Fibroblast of skin of right biceps (primary cell): ENCODE measurements around the gene PTPRT.
"Not testable (repeated sequence)": the region's sequence is repeated elsewhere in the genome, so short reads cannot be mapped to it uniquely, and the experiment has no call there.

Experiments
- DNase-seq: peaks from one replicate; pipeline ENCODE4 v3.0.0-alpha.2; 2013

PTPRT gene

DNA sequence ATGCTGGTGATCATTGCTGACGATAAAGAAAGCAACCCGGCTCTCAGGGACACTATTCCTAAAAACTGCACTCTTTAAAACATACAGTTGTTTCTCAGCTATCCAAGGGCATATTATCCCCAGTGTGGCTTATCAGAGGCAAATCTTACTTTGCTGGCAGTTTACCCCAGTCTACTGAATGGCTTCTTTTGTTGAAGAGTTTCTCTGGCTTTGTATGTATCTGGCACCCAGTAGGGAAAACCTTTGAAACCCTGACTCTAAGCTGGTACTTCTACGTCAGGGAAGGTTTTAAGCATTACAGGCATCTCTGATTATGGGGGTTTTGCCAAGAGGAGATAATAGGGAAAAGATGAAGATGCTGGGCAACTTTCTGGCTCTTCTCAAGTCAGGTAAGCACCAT is 933.9 kb downstream of the PTPRT start:
- no peak for DNase-seq

DNA sequence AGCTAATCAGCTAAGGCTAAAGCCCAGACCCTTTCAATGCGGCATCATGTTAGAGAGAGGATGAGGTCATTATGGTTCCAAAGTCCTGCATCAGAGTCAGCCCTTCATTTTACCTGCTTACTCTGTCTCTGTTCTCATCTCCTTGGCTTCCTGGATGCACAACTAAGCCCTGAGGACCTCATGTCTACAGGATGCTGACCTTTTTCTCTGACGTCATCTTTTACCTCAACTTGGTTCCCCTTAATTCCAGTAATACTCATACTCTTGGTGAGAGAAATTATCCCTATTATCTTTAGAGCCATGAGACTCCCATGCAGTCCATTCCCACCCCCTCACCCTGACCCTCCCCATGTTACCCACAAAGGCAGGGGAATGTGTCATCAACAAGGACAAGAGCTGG is 935.0 kb downstream of the PTPRT start:
- no peak for DNase-seq

DNA sequence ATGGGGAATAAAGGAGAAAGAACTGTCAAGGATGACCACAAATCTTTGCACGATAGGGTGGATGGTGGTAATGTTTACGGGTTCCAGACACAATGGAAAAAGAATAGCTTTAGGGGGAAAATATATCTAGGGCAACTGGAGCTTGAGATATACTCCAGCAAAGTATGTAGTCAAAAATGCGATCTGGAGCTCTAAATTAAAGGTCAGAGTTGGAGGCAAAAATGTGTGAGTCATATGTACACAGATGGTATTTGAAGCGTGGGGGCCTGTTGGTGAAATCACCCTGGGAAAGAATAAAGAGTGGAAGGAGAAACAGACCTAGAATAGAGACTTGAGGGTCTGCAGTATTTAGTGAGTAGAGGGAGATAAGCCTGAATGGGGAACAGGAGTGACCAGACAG is 937.6 kb downstream of the PTPRT start:
- no peak for DNase-seq

DNA sequence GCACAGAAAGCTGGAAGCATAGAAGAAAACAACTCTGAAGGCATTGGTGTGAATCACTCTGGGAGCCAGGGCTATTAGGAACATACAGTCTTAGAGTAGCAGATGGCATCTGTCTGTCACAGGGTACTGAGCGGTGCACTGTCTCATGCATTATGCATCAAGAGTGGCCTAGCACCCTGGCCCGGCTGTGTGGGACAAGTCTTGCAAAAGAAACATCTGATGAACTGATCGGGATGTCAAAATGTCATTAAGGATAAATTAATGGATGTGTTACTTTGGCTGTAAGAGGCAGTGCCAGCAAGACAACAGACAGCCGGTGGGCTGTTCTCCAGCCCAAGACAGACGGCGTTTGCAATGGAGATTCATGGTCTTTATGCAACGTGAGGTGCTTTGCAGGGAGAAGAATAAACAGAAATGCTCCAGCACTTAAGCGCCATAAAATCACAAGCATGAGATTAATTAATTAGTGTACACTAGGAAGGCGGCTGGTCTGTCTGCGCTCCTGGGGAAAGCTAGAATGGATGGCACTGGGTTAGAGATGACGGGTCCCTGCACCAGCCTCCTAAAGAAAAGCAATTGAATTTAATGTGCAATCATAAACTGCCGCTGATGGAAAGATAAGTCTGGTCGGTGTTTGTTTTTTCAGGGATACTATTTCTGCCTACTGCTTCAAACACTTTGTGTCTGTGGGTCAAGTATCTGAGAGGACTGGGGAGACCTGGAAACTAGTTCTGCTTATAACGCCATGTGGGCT is 970.9 kb downstream of the PTPRT start:
- no peak for DNase-seq

DNA sequence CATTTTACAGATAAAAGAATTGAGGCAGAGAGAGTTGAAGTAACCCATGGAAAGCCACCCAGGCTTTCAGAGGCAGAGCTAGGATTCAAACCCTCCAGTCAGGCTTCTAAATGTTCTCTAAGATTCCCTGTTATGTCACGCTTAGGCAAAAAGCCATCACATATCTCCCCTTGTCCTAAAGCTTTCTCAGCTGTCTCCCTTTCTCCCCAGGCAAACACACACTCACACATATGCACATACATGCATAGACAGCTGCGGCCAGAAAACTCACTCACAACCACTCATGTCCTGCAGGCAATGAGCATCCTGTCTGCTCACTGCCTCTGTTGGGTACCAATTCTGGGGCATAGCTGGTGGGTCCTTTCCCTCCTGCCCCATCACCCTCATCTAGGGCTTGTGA is 975.6 kb downstream of the PTPRT start:
- DNase-seq: no peak

DNA sequence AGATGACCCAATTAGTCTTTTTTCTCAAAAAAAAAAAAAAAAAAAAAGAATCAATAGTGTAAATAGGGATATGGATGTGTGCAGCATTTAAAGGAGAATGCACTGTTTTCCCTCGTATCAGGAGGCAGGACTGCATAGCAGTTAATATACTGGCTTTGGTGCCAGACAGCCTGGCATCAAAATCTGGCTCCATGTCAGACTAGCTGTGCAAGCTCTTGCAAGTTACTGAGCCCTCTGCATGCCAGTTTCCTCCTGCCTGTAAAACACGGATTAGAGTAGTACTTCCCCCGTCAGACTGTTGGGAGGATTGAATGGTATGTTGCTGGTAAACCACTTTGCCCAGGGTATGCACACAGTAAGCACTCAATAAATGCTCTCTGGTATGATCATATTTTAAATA is 977.3 kb downstream of the PTPRT start:
- DNase-seq: no peak

DNA sequence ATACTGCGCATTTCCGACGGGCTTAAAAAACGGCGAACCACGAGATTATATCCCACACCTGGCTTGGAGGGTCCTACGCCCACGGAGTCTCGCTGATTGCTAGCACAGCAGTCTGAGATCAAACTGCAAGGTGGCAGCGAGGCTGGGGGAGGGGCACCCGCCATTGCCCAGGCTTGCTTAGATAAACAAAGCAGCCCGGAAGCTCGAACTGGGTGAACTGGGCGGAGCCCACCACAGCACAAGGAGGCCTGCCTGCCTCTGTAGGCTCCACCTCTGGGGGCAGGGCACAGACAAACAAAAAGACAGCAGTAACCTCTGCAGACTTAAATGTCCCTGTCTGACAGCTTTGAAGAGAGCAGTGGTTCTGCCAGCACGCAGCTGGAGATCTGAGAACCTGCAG is 983.1 kb downstream of the PTPRT start:
- not testable (repeated sequence) for DNase-seq

DNA sequence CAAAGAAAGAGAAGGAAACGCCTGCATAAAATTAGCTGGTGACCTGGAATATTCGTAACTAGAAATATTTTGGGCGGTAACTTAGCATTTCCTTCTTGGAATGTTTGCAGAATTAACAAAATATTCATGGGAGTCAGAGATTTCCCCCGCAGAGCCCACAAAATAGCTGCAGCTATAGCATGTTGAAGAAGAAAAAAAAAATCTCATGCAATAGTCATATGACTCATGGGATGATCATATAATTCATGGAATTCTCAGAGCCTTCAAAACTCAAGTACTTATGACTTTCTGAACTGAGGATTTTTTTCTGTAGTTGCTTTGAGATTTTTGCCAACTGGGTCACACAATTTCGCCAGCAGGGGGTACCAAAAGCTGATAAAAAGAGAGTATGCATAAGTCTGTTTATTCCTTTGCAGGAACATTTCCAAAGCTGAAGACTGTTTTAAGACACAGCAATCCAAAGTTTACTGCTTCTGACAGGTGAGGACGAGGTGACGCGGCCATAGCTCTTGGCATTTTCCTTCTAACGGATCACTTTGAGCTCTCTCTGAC is 985.5 kb downstream of the PTPRT start:
- DNase-seq: no peak

DNA sequence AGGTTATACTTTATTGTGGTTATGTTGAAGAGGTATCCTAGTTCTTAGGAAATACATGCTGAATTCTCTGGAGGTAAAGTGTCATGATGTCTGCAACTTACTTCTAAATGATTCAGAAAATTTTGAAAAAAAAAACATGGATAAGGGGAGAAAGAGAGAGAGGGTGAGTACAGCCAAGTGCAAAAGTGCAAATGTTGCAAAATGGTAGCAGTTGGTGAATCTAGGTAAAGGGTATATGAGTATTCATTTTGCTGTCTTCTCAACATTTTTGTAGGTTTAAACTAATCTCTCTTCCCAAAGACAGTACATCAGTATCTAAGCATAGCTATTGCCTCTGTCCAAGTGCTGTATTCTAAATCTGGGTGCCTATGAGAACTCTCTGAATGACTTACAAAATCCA is 992.1 kb downstream of the PTPRT start:
- DNase-seq: no peak

DNA sequence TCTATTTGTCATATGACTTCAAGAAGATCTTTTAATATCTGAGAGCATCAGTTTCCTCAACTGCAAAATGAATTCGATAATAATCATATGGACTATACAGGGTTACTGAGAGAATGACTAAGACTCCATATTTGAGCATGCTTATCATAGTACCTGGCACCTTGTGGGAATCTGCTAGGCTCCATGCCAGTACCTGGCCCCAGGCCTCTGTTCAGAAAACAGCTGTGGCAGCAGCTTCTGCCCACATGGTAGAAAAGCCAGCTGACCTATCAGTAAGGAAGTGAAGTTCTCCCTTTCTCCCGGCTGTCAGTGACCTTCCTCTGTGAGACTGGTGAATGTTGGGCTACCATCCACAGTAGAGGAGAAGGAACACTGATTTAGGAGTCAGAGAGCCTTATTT is 996.6 kb downstream of the PTPRT start:
- DNase-seq: no peak

DNA sequence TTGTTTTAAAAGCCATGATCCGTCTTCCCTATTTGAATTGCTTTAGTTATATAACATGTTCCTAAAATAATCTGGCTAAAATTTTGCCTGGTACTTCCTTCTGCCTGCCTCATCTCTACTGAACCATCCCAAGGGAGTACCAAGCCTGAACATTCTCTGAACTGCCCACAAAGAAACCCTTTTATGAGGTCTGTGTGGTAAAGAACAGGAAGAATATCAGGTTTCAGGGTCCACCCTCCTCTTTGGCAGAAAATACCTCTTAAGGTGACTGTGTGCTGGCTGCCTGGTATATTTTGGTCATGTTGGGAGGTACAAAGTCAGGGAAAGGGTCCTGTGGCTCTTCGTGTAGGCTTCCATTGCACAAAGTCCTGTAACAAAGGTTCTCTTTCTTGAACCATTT is 997.4 kb downstream of the PTPRT start:
- no peak for DNase-seq

DNA sequence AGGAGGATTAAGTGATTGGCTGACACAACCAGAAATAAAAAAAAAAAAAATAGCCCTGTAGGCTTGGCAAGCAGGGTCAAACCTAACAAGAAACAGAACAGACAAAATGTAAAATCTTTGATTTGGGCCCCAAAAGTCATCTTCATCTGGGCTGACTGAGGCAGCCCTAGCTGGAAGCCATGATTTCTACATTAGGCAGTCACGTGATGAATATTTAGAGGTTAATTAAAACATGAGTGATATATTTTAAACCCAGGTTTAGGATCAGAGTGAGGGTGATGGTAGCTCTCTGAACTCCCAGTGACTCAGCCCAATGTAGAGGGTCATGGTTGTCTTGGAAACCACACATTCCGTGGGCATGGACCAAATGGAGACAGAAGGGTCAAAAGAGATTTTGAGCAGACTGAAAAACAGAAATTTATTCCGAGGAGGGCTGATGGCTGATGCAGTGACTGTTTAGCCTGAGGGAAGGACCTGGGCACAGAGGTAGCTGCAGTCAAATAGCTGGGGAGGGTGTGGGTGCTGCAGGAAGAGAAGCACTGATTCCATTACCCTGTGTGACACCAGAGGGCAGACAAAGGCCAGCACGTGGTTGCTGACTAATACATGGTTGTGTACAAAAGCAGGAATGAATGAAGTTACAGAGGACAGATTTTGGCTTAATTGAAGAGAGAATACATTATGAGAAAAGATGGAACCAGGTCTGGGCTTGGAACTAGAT is 998.4 kb downstream of the PTPRT start:
- DNase-seq: no peak

DNA sequence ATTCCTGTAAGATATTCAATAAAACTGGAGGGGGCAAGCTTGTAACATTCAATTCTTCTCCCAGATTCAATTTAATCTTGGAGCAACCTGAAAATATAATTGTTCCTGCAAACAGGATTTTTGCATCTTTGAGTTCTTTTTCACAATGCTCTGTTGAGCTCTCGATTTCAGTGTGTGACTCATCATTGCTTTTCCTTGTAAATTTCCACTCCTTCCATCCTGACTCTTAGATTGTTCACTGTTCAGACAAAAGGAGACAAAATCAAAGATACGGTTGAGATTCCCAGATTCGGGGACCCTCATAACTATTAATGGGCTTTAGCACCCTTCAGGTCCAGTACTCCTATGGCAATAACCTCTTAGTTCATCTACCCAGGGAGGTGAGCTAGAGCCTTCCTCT is 999.6 kb downstream of the PTPRT start:
- no peak for DNase-seq

DNA sequence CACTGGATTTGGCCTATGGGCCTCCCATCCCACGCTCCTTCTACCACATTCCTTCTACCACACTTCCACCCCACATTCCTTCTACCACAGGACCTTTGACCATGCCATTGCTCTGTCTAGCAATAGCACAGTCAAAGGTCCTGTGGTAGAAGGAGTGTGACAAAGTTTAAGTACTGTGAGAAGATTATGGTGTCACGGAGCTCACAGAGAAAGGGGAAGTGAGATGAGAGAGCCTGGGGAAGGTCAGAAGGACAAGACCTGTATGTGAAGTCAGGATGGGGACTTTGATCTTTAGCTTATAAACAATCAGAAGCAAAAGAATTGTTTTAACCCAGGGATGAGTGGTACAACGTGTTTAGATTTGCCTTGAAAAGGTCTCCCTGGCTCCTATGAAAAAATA is 1003.4 kb downstream of the PTPRT start:
- DNase-seq: no peak

DNA sequence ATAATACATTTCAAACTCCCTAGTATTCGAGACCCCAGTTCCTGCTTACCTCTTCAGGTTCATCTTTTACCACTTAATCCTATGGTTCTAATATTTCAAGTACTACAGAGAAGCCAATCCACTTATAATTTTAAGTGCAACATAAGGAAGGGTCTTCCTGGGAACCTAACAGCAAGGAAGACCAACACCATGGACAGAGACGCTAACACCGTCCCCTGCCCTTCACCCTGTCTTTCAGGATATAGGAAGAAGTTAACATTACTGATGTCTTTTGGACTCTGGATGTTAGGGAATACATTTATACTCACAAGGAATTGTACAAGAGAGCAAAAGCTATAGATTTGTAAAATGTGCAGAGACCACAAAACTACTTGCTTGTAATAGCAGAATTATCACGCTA is 1006.6 kb downstream of the PTPRT start:
- DNase-seq: no peak

DNA sequence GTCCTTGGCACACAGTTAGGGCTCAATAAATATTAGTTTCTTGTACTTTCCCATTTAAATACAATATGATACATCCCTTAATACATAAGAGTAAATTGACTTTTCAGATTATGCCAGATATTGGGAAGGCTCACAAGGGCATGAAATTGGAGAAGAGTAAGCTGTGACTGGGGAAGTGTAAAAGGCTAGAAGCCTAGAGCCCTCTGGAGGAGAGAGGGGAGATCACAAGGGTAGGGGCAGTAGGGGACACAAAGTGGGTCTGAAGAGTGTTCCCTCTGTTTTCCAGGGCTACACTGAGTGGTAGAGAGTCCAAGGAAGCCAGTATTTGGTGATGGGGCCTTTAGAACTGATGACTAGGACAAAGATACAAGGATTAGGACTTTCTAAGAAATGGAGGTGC is 1008.6 kb downstream of the PTPRT start:
- no peak for DNase-seq

DNA sequence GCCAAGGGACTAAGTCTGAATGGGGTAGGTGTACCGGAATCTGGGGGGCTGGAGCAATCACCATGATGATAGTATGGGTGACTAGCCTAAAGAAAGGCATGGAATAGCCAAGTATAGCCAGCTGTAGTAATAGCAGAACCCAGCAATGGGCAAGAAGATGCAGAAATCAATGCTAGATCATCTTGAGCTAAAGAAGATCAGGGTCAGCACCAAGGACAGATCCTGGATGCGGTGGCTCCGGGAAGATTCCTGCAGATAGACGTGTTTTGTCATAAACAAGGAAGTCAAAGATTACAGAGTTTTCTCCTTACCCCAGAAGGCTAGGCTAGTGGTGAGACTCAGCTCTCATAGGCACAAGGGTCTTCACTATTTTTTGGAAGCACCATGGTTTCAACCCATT is 1009.9 kb downstream of the PTPRT start:
- peak; percentile 8 for DNase-seq

DNA sequence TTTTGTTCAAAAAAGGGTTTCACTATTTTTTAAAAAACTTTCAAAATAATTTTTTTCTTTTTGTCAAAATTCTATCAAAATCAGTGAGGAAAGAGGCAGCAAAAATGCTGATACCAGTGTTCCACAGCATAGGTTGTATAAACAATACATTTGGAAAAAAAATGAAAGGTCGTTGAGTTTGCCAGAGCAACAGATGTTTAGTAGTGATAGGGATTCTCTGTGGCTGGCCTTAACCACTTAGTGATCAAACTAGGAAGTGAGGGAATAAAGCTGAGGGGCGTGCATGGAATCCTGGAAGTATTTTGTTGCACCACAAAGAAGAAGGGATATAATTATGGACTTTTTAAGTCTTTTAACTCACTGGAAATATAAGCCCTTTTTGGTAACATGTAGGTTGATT is 1016.3 kb downstream of the PTPRT start:
- no peak for DNase-seq

DNA sequence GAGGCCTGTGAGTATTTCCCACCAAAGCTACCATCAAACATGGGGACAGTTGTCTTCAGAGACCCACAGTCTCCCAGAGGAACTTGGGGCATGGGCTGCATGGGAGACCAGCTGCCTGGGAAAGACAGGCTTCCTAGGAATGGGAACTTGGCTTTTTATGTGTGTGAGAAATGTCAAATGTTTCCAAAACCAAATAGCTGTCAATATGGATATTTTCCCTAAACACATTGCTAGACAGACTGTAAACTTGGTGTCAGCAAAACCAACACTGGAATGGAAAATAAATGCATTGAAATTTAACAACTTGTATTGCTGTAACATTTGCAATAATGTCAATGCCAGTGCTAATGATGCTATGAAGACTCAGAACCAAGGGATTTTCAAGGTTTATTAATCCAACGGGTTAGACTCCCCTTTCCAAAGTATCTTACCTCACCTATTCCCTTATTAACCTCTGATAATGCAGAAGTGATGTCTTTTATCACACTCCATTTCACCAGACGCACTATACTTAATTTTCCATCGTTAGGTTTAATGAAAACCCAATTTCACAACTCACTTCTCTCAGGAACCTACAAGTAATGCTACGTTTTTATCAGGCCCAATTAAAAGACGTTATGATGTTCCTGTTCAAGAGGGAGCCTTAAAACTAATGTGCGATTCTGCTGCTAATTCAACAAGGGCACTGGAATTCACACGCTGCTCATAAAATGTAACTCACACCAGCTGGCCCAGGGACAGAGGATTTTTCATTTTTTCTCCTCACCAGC is 1025.4 kb downstream of the PTPRT start:
- no peak for DNase-seq

DNA sequence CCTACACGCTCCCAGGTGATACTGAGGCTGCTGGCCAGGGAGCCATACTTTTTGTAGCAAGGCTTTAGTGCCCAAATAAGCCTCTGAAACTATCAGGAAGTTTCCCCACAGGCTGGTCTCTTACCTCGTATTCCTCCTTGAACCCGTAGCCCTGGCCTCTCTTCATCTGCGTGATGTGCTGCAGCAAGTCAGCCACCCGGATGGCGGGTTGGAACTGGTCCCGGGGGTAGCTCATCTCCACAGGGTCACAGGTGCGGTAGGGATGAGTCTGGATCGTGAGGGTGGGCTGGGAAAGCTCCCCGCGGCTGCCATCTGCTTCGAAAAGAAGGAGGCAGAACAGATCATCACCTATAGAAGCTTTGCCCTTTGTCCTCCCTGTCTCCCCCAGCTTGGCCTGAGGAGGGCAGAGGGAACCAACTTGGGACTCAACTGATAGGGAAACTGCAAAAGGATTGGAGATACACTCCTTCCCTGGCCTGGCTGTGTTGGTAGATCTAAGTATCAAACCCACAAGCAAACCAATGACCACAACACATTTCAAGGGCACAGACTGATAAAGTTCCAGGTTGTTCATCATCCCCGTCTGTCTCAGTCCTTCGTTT is 1028.4 kb downstream of the PTPRT start:
- no peak for DNase-seq

DNA sequence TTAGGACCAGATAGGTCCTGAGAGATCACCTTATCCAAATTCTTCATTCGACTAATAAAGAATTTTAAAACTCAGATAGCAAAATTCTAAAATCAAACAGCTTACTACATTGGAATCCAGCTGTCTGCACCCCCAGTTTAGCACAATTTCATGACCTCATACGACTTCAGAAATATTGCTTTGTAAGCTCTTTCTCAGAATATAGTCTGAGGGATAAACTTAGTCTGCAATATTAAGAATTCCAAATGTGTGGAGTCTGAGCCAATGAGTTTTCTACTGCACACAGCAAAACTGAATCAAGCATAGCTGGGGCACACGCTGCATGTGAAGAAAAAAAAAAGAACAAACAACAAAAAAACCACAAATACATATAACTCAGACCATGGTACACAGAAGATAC is 1029.9 kb downstream of the PTPRT start:
- no peak for DNase-seq

DNA sequence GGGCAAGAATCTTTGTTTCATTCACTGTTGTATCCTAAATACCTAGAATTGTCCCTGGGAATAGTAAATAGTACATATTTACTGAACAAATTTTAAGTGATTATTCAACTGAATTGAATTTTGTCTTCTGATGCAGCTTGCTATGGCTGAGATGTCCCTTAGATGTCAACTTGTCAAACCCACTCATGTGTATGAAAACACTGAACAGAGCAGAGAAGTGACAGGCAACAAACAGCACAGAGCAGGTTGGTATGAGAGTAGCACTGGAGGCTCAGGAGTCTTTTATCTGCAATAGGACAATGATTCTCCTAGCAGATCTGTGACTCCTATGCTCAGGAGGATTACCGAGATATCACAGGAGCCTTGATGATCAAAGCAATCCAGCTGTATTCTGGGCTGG is 1031.4 kb downstream of the PTPRT start:
- DNase-seq: no peak

DNA sequence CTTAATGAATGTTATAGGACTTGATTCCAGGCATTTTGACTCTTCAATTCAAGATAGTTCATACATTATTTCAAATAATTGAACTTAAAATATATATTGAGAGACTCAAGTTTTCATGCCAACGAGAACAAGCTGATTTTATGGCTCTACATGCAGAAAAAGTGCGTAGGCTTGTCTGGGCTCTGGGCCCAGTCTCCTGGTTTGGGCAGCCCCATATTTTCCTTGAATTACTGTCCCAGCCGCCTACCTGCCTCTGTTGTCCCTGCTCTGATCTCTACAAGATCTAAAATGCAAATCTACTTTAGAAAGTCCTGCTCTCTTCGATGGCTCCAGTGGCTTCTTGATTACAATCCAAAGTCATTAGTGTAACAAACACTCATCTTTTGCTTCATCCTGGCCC is 1034.1 kb downstream of the PTPRT start:
- no peak for DNase-seq
